B cell (primary cell): ENCODE data around the gene SRRD. TPM values are rescaled to one million over a fixed set of nuclear protein-coding genes. Genes with fewer than 3 reads are reported as not detected.

ENCODE experiments used
- ATAC-seq: fragments of 200-7000 bp; cut with Tn5 transposase; one replicate; pipeline ENCODE4 v1.10.0; 2021; ENCODE audit warnings: low read depth, mild to moderate bottlenecking, moderate number of reproducible peaks, moderate library complexity
- CTCF ChIA-PET: fragments of 350-600 bp; sonication (Branson Sonifier 250); formaldehyde crosslinking; loops from one replicate; lab custom pipeline; 2021; ENCODE audit warnings: antibody characterized with exemption, inconsistent platforms; lab: Charles Lee
- POLR2A ChIA-PET: fragments of 350-600 bp; sonication (Branson Sonifier 250); formaldehyde crosslinking; loops from one replicate; lab custom pipeline; 2021; ENCODE audit warnings: antibody characterized with exemption; lab: Charles Lee
- DNase-seq: peaks from one replicate; pipeline ENCODE4 v3.0.0; 2013
- H2AFZ ChIP-seq: 2 replicates; pipeline ENCODE4 v1.6.1; 2012; ENCODE audit warnings: mild to moderate bottlenecking, low read depth, low read length; ENCODE audit not compliant: insufficient read depth, poor library complexity, severe bottlenecking
- H3K27ac ChIP-seq, 2 donors: 1 replicate in 1 of 2; 2 replicates in 1 of 2; pipeline ENCODE4 v1.5.1; 2012 to 2013; ENCODE audit warnings: low read length in 2 of 2, mild to moderate bottlenecking in 2 of 2, moderate library complexity in 1 of 2
- H3K27me3 ChIP-seq, 4 experiments: fragments of 200-600 bp in 1 of 4; sonication (generic) in 1 of 4; replicated peaks in 1 of 4; 1 replicate in 2 of 4; 2 replicates in 2 of 4; pipeline versions ENCODE4 v1.6.1 to v1.7.0; 2013 to 2016; ENCODE audit warnings: low read length in 3 of 4, mild to moderate bottlenecking in 2 of 4, mixed read lengths in 1 of 4, moderate library complexity in 1 of 4; ENCODE audit not compliant: insufficient read depth in 4 of 4, control insufficient read depth in 3 of 4; ENCODE audit errors: control extremely low read depth in 1 of 4
- H3K36me3 ChIP-seq, 2 experiments: replicated peaks in 1 of 2; 1 replicate in 1 of 2; 2 replicates in 1 of 2; pipeline versions ENCODE4 v1.6.1 to v1.7.1; 2013; ENCODE audit warnings: low read length in 1 of 2; ENCODE audit not compliant: insufficient read depth in 2 of 2, control insufficient read depth in 1 of 2; ENCODE audit errors: control extremely low read depth in 1 of 2, extremely low read depth in 1 of 2
- H3K4me1 ChIP-seq, 2 donors: fragments of 200-600 bp in 1 of 2; sonication (generic) in 1 of 2; 1 replicate in 1 of 2; 2 replicates in 1 of 2; pipeline versions ENCODE4 v1.5.1 to v1.6.1; 2013 to 2017; ENCODE audit warnings: low read length in 2 of 2; ENCODE audit not compliant: control insufficient read depth in 2 of 2, insufficient read depth in 2 of 2
- H3K4me2 ChIP-seq: replicated peaks from 2 replicates; pipeline ENCODE3; 2012; ENCODE audit warnings: mild to moderate bottlenecking, low read depth, low read length; ENCODE audit not compliant: poor library complexity, severe bottlenecking
- H3K4me3 ChIP-seq, 5 experiments: fragments of 200-600 bp in 1 of 5; sonication (generic) in 1 of 5; 1 replicate in 3 of 5; 2 replicates in 2 of 5; pipeline versions ENCODE4 v1.5.1 to v1.7.0; 2011 to 2016; ENCODE audit warnings: low read length in 4 of 5, mild to moderate bottlenecking in 4 of 5, low read depth in 2 of 5, control low read depth in 1 of 5, moderate library complexity in 1 of 5; ENCODE audit not compliant: insufficient read depth in 1 of 5; ENCODE audit errors: control extremely low read depth in 1 of 5, extremely low read depth in 1 of 5
- H3K79me2 ChIP-seq: fragments of 200-600 bp; sonication (generic); one replicate; pipeline ENCODE4 v1.6.0; 2016; ENCODE audit warnings: low read length; ENCODE audit not compliant: control insufficient read depth, insufficient read depth
- H3K9ac ChIP-seq: fragments of 200-600 bp; sonication (generic); 2 replicates; pipeline ENCODE4 v1.6.1; 2017; ENCODE audit warnings: mild to moderate bottlenecking, low read length, moderate library complexity
- H3K9me3 ChIP-seq, 3 donors: one replicate each; pipeline versions ENCODE4 v1.6.1 to v1.7.1; 2013; ENCODE audit warnings: low read length in 2 of 3; ENCODE audit not compliant: control insufficient read depth in 2 of 3, insufficient read depth in 1 of 3; ENCODE audit errors: control extremely low read depth in 1 of 3
- H4K20me1 ChIP-seq: 2 replicates; pipeline ENCODE4 v1.6.0; 2012; ENCODE audit warnings: mild to moderate bottlenecking, low read length; ENCODE audit not compliant: insufficient read depth, control insufficient read depth, poor library complexity, severe bottlenecking
- H3K27ac Mint-ChIP-seq: one replicate; pipeline ENCODE4 v1.8.0; 2021; ENCODE audit warnings: mixed read lengths
- H3K27me3 Mint-ChIP-seq: one replicate; pipeline ENCODE4 v1.8.0; 2021; ENCODE audit warnings: mixed read lengths
- H3K4me1 Mint-ChIP-seq: one replicate; pipeline ENCODE4 v1.8.0; 2021; ENCODE audit warnings: mixed read lengths
- H3K4me3 Mint-ChIP-seq: one replicate; pipeline ENCODE4 v1.8.0; 2021; ENCODE audit warnings: mixed read lengths
- H3K9me3 Mint-ChIP-seq: one replicate; pipeline ENCODE4 v1.8.0; 2022; ENCODE audit warnings: mixed read lengths; ENCODE audit not compliant: insufficient read depth
- CTCF ChIP-seq: fragments of 200-600 bp; IDR thresholded peaks from one replicate; pipeline ENCODE4 v1.8.0; 2022; ENCODE audit warnings: antibody characterized with exemption, mild to moderate bottlenecking
- EZH2 ChIP-seq: IDR thresholded peaks from 2 replicates; pipeline ENCODE4 v1.6.1; 2012; ENCODE audit warnings: borderline replicate concordance, low read depth, mild to moderate bottlenecking, moderate library complexity, low read length; ENCODE audit not compliant: insufficient read depth, poor library complexity, severe bottlenecking
- WGBS: methylation state at CpG from one replicate; pipeline ENCODE4 v1.1.5; 2013; ENCODE audit warnings: missing lambda C conversion rate; ENCODE audit not compliant: insufficient coverage; 5-methylcytosine and 5-hydroxymethylcytosine counted together
- intact Hi-C: fragments of 100-400 bp; cut with micrococcal nuclease; formaldehyde crosslinking; loops from one replicate; pipeline ENCODE4 v1.10.0; 2022
- polyA plus RNA-seq: library from polyadenylated mRNA; depleted of rRNA; stranded (reverse); fragments of >200 nt; gene quantifications from 2 replicates; pipeline ENCODE4 v1.2.3, GENCODE V29; 2012
- total RNA-seq, 2 donors: library from RNA; stranded (reverse); fragments of 120-200 nt in 1 of 2; gene quantifications; 1 replicate in 1 of 2; 2 replicates in 1 of 2; pipeline versions ENCODE4 v1.2.3 to v1.2.4, GENCODE V29; 2013 to 2022

Gene SRRD
- total and polyA plus RNA-seq, 2 donors (not counting 1 experiment from before 2014, with no cell fraction given), result 7.8 to 19.2 TPM

- H3K27me3 ChIP-seq, result no peaks in the 10 kb centered on the region
- Mint-ChIP-seq H3K27ac (peak overlapping the region; percentile 59), H3K4me3 (peak overlapping the region; percentile 5), H3K9me3 (no peaks in the 10 kb centered on the region), H3K4me1 (peaks cover 52% of the 10 kb centered on the region), H3K27me3 (no peaks in the 10 kb centered on the region)
- peaks cover 21% of the 10 kb centered on the region for H3K79me2 ChIP-seq
- peaks cover 27 to 36% of the 10 kb centered on the region in 2 donors for H3K4me1 ChIP-seq
- H3K4me2 ChIP-seq, result no peak overlapping the region
- ATAC-seq, result no peak
- intact Hi-C loops, result no loop called here
- H3K27ac ChIP-seq, result peak overlapping the region in 1 of 2 donors; percentile 98
- H3K36me3 ChIP-seq, result peaks cover 6 to 31% of the 10 kb centered on the region in 2 experiments
- no peaks in the 10 kb centered on the region for H4K20me1 ChIP-seq
- no CpG with 5 or more reads among the region's 3 CpGs for WGBS
- ChIA-PET CTCF (interaction anchor here (2.0 kb wide), 1 partner anchor 24 kb away, joined by 7 read pairs; no protein-coding TSS in a partner anchor), POLR2A (no interaction called here)
- H2AFZ ChIP-seq, result no peak overlapping the region
- TF ChIP-seq EZH2, result no peak
- TF ChIP-seq CTCF, result no peak
- H3K4me3 ChIP-seq, result no peak overlapping the region
- no peaks in the 10 kb centered on the region for H3K9me3 ChIP-seq
- DNase-seq, result no peak
- no peak overlapping the region for H3K9ac ChIP-seq
Measured at GRCh38 chr22:26485806-26486390, 2.2 kb downstream of the SRRD start.

GRCh38 chr22:26486394-26486793 is 2.7 kb downstream of the SRRD start:
- Histone ChIP-seq H3K79me2 (peaks cover 19% of the 10 kb centered on the region), H3K27ac (no peak overlapping the region), H3K4me2 (no peak overlapping the region), H2AFZ (no peak overlapping the region), H4K20me1 (no peaks in the 10 kb centered on the region), H3K9ac (no peak overlapping the region), H3K27me3 (no peaks in the 10 kb centered on the region), H3K4me1 (peaks cover 23 to 31% of the 10 kb centered on the region in 2 donors), H3K9me3 (no peaks in the 10 kb centered on the region), H3K36me3 (peaks cover 7 to 36% of the 10 kb centered on the region in 2 experiments), H3K4me3 (no peak overlapping the region)
- TF ChIP-seq EZH2 (no peak), CTCF (no peak)
- no CpG with 5 or more reads among the region's 5 CpGs for WGBS
- Mint-ChIP-seq H3K4me3 (no peak overlapping the region), H3K9me3 (no peaks in the 10 kb centered on the region), H3K4me1 (peaks cover 47% of the 10 kb centered on the region), H3K27me3 (no peaks in the 10 kb centered on the region), H3K27ac (peak overlapping the region; percentile 32)
- POLR2A ChIA-PET, result no interaction called here
- intact Hi-C loops, result no loop called here
- no peak for ATAC-seq
- no peak for DNase-seq
- CTCF ChIA-PET, result no interaction called here
